Spleen (tissue), 11 donors: Measurements from ENCODE around the gene KCTD14. TPM values are rescaled to one million over a fixed set of nuclear protein-coding genes. Genes with fewer than 3 reads are reported as not detected.
"Not testable (repeated sequence)": the region's sequence is repeated elsewhere in the genome, so short reads cannot be mapped to it uniquely, and the experiment has no call there.

Experiments
- DNase-seq: peaks from one replicate; pipeline ENCODE4 v3.0.0-alpha.2; 2020
- H3K27ac ChIP-seq, 8 donors: fragments of 200-600 bp; sonication (generic) in 7 of 8; 1 replicate in 4 of 8; 2 replicates in 4 of 8; pipeline versions ENCODE4 v1.5.0 to v1.8.0; 2016 to 2021; ENCODE audit warnings: inconsistent platforms in 4 of 8, mild to moderate bottlenecking in 4 of 8, moderate library complexity in 1 of 8
- H3K27me3 ChIP-seq, 7 donors: fragments of 200-600 bp; sonication (generic) in 6 of 7; replicated peaks in 1 of 7; 1 replicate in 4 of 7; 2 replicates in 3 of 7; pipeline versions ENCODE4 v1.5.0 to v1.8.0; 2016 to 2021; ENCODE audit warnings: inconsistent platforms in 3 of 7, mild to moderate bottlenecking in 1 of 7
- H3K36me3 ChIP-seq, 6 donors: fragments of 200-600 bp; sonication (generic) in 5 of 6; 1 replicate in 4 of 6; 2 replicates in 2 of 6; pipeline versions ENCODE4 v1.5.0 to v1.8.0; 2016 to 2021; ENCODE audit warnings: inconsistent platforms in 2 of 6
- H3K4me1 ChIP-seq, 6 donors: fragments of 200-600 bp; sonication (generic) in 5 of 6; 1 replicate in 3 of 6; 2 replicates in 3 of 6; pipeline versions ENCODE4 v1.5.0 to v1.8.0; 2016 to 2021; ENCODE audit warnings: inconsistent platforms in 3 of 6
- H3K4me3 ChIP-seq, 8 donors: fragments of 200-600 bp; sonication (generic) in 7 of 8; 1 replicate in 4 of 8; 2 replicates in 4 of 8; pipeline versions ENCODE4 v1.5.0 to v1.8.0; 2016 to 2021; ENCODE audit warnings: inconsistent platforms in 4 of 8, mild to moderate bottlenecking in 4 of 8, moderate library complexity in 2 of 8
- H3K9me3 ChIP-seq, 8 donors: fragments of 200-600 bp; sonication (generic) in 7 of 8; 1 replicate in 4 of 8; 2 replicates in 4 of 8; pipeline versions ENCODE4 v1.5.0 to v1.8.0; 2016 to 2021; ENCODE audit warnings: inconsistent platforms in 4 of 8
- POLR2A ChIP-seq, 3 donors: fragments of 450-650 bp; IDR thresholded peaks; one replicate each; pipeline ENCODE4 v1.5.1; 2017; ENCODE audit warnings: antibody characterized with exemption in 3 of 3, mild to moderate bottlenecking in 1 of 3
- POLR2AphosphoS5 ChIP-seq, 3 donors: sonication (generic); formaldehyde crosslinking; IDR thresholded peaks; one replicate each; pipeline ENCODE4 v1.5.1; 2017; ENCODE audit warnings: antibody characterized with exemption in 3 of 3
- WGBS, 5 donors: extraction: QIAGEN DNeasy Blood & Tissue Kit in 3 of 5; methylation state at CpG; one replicate each; pipeline versions ENCODE4 v1.1.5 to v1.1.7; 2013 to 2018; 5-methylcytosine and 5-hydroxymethylcytosine counted together
- intact Hi-C: fragments of 100-400 bp; cut with DNase I; formaldehyde crosslinking; loops from one replicate; pipeline ENCODE4 v1.15.0; 2023; ENCODE audit warnings: low total_unique reads
- polyA plus RNA-seq, 3 donors: library from polyadenylated mRNA; stranded (reverse); fragments of 200-250 nt; gene quantifications; one replicate each; pipeline ENCODE4 v1.2.1, GENCODE V29; 2013
- total RNA-seq, 7 donors: library from RNA; depleted of rRNA in 3 of 7; stranded (reverse); fragments of >200 nt in 3 of 7; fragmentation: NEBNext Ultra II Directional in 4 of 7; extraction: Animal tissue kit (Norgen Biotek cat#: 25700) in 4 of 7; gene quantifications; one replicate each; pipeline versions ENCODE4 v1.1.0 to v1.2.1, GENCODE V29; 2016 to 2021
- TF ChIP-seq, protein P1 (sequence below), 11 experiments: fragments of 200-600 bp in 7 of 11; fragments of 450-650 bp in 4 of 11; sonication (generic) in 4 of 11; IDR thresholded peaks in 8 of 11; conservative IDR thresholded peaks in 3 of 11; 1 replicate in 7 of 11; 2 replicates in 4 of 11; pipeline versions ENCODE4 v1.4.0 to v1.8.0; 2016 to 2021; ENCODE audit warnings: antibody characterized with exemption in 11 of 11, inconsistent platforms in 4 of 11, mild to moderate bottlenecking in 1 of 11
- donor health status: healthy with polysubstance abuse.
- donor health status: DM: no; HTN: no; CAD: no; lungs with moderate emphysema.
- donor health status: DM: no; HTN: no; CAD: no.
- donor health status: Bipolar disorder and iron deficiency.
- donor health status: healthy.
- donor health status: DM: no; HTN: no; CAD: no.
- donor health status: DM: yes; HTN: yes; CAD: no.

The KCTD14 gene
- total and polyA plus RNA-seq, 10 donors: 0.20 to 0.82 (median 0.51) TPM; not detected in 2

GRCh38 chr11:78015878-78016277, 7.2 kb downstream of the KCTD14 start:
- no peak overlapping the region for H3K27ac ChIP-seq
- no peak overlapping the region for H3K4me3 ChIP-seq
- no peaks in the 10 kb centered on the region for H3K9me3 ChIP-seq
- DNase-seq: no peak
- H3K36me3 ChIP-seq: no peaks in the 10 kb centered on the region
- WGBS, 5 donors: 79 to 100% (median 86%) methylated on average over 1 of the region's 1 CpG
- intact Hi-C loops: no loop called here
- TF ChIP-seq, protein P1, sequence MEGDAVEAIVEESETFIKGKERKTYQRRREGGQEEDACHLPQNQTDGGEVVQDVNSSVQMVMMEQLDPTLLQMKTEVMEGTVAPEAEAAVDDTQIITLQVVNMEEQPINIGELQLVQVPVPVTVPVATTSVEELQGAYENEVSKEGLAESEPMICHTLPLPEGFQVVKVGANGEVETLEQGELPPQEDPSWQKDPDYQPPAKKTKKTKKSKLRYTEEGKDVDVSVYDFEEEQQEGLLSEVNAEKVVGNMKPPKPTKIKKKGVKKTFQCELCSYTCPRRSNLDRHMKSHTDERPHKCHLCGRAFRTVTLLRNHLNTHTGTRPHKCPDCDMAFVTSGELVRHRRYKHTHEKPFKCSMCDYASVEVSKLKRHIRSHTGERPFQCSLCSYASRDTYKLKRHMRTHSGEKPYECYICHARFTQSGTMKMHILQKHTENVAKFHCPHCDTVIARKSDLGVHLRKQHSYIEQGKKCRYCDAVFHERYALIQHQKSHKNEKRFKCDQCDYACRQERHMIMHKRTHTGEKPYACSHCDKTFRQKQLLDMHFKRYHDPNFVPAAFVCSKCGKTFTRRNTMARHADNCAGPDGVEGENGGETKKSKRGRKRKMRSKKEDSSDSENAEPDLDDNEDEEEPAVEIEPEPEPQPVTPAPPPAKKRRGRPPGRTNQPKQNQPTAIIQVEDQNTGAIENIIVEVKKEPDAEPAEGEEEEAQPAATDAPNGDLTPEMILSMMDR (IDR thresholded peaks at IDR 0.05 in 8 of 11, conservative IDR thresholded peaks at IDR 0.05 in 3 of 11): no peak
- TF ChIP-seq POLR2A (IDR thresholded peaks at IDR 0.05): no peak
- TF ChIP-seq POLR2AphosphoS5 (IDR thresholded peaks at IDR 0.05): no peak
- no peaks in the 10 kb centered on the region for H3K27me3 ChIP-seq
- no peaks in the 10 kb centered on the region for H3K4me1 ChIP-seq

DNA sequence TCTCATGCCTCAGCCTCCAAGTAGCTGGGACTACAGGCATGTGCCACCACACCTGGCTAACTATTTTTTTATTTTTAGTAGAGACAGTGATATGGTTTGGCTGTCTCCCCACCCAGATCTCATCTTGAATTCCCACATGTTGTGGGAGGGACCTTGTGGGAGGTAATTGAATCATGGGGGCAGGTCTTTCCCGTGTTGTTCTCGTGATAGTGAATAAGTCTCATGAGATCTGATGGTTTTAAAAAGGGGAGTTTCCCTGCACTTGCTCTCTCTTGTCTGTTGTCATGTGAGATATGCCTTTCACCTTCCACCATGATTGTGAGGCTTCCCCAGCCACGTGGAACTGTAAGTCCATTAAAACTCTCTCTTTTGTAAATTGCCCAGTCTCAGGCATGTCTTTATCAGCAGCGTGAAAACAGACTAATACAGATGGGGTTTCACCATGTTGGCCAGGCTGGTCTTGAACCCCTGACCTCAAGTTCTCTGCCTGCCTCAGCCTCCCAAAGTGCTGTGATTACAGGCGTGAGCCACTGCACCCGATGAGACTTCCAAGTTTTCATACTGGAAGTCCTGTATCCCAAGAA, 8.0 kb downstream of the KCTD14 start:
- H3K9me3 ChIP-seq, H3K27me3 ChIP-seq, H3K27ac ChIP-seq, H3K4me1 ChIP-seq, DNase-seq, H3K4me3 ChIP-seq, H3K36me3 ChIP-seq, intact Hi-C loops: not testable (repeated sequence)
- 69 to 84% (median 83%) methylated on average over 6 of the region's 6 CpGs for WGBS, 5 donors

- no peak overlapping the region for H3K27ac ChIP-seq
- DNase-seq: no peak
- H3K4me1 ChIP-seq: no peaks in the 10 kb centered on the region
- no peaks in the 10 kb centered on the region for H3K27me3 ChIP-seq
- H3K36me3 ChIP-seq: no peaks in the 10 kb centered on the region
- H3K9me3 ChIP-seq: no peaks in the 10 kb centered on the region
- 81 to 91% (median 88%) methylated on average over 2 of the region's 2 CpGs for WGBS, 5 donors
- TF ChIP-seq POLR2AphosphoS5 (IDR thresholded peaks at IDR 0.05) (no peak), POLR2A (IDR thresholded peaks at IDR 0.05) (no peak)
- intact Hi-C loops: no loop called here
- H3K4me3 ChIP-seq: no peak overlapping the region
Observed at GRCh38 chr11:78011301-78011700, 11.8 kb downstream of the KCTD14 start.

DNA sequence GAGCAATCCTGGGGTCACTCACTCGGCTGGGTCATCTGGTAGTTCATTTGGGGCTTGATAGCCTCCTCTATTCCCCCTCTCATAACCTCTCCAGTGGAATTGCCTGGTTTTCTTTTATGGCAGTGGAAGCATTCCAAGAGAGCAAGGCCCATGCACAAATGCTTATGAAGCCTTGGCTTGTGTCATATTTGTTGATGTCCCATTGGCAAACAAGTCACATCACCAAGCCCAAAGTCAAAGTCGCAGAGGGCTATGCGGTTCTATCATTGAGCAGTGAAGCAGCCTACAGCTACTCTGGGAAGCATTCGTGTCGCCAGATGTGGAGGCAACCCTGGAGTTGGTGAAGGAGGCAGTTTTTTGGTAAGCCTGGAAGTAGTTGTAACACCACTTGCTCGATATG, 12.3 kb downstream of the KCTD14 start:
- H3K4me3 ChIP-seq: no peak overlapping the region
- no peaks in the 10 kb centered on the region for H3K36me3 ChIP-seq
- no peaks in the 10 kb centered on the region for H3K9me3 ChIP-seq
- DNase-seq: no peak
- TF ChIP-seq POLR2A (IDR thresholded peaks at IDR 0.05) (no peak), POLR2AphosphoS5 (IDR thresholded peaks at IDR 0.05) (no peak)
- TF ChIP-seq, protein P1 (IDR thresholded peaks at IDR 0.05 in 8 of 11, conservative IDR thresholded peaks at IDR 0.05 in 3 of 11): no peak
- intact Hi-C loops: no loop called here
- no peaks in the 10 kb centered on the region for H3K27me3 ChIP-seq
- no peak overlapping the region for H3K27ac ChIP-seq
- WGBS, 5 donors: 85 to 93% (median 91%) methylated on average over 6 of the region's 6 CpGs
- H3K4me1 ChIP-seq: no peaks in the 10 kb centered on the region

GRCh38 chr11:78010304-78010703, 12.8 kb downstream of the KCTD14 start:
- no peaks in the 10 kb centered on the region for H3K36me3 ChIP-seq
- H3K27me3 ChIP-seq: no peaks in the 10 kb centered on the region
- intact Hi-C loops: no loop called here
- DNase-seq: no peak
- no peaks in the 10 kb centered on the region for H3K9me3 ChIP-seq
- TF ChIP-seq, protein P1 (IDR thresholded peaks at IDR 0.05 in 8 of 11, conservative IDR thresholded peaks at IDR 0.05 in 3 of 11): no peak
- TF ChIP-seq POLR2AphosphoS5 (IDR thresholded peaks at IDR 0.05) (no peak), POLR2A (IDR thresholded peaks at IDR 0.05) (no peak)
- no peaks in the 10 kb centered on the region for H3K4me1 ChIP-seq
- H3K27ac ChIP-seq: no peak overlapping the region
- WGBS, 5 donors: 85 to 100% (median 94%) methylated on average over 1 of the region's 1 CpG
- no peak overlapping the region for H3K4me3 ChIP-seq
